Measurements from ENCODE around the gene MYL4.
A peak's percentile ranks its signal among the peaks of the same experiment; 100 is the strongest.
"Not testable (repeated sequence)": the region's sequence is repeated elsewhere in the genome, so short reads cannot be mapped to it uniquely, and the experiment has no call there.

The MYL4 gene

GRCh38 chr17:47219621-47220475 lies 10.7 kb downstream of the MYL4 start:
- no peak for DNase-seq (ENCODE audit: low read depth in 2 of 2, low spot score in 1 of 2)

- DNase-seq (ENCODE audit: low read depth in 2 of 2, low spot score in 1 of 2) = no peak
These were observed 11.4 kb downstream of the MYL4 start for GRCh38 chr17:47220531-47220999.

GRCh38 chr17:47221154-47221553 lies 12.0 kb downstream of the MYL4 start:
- no peak for DNase-seq (ENCODE audit: low read depth in 2 of 2, low spot score in 1 of 2)

GRCh38 chr17:47222047-47222446 lies 12.9 kb downstream of the MYL4 start:
- DNase-seq (ENCODE audit: low read depth in 2 of 2, low spot score in 1 of 2) = no peak

GRCh38 chr17:47223007-47223406 lies 13.9 kb downstream of the MYL4 start:
- no peak for DNase-seq (ENCODE audit: low read depth in 2 of 2, low spot score in 1 of 2)

GRCh38 chr17:47223460-47223859 lies 14.3 kb downstream of the MYL4 start:
- no peak for DNase-seq (ENCODE audit: low read depth in 2 of 2, low spot score in 1 of 2)

- DNase-seq (ENCODE audit: low read depth in 2 of 2, low spot score in 1 of 2) = not testable (repeated sequence)
These were observed 14.9 kb downstream of the MYL4 start for GRCh38 chr17:47224077-47224476.

- DNase-seq (ENCODE audit: low read depth in 2 of 2, low spot score in 1 of 2) = no peak
These were observed 15.8 kb downstream of the MYL4 start for GRCh38 chr17:47224966-47225365.

- no peak for DNase-seq (ENCODE audit: low read depth in 2 of 2, low spot score in 1 of 2)
These were observed 16.3 kb downstream of the MYL4 start for GRCh38 chr17:47225436-47225858.

- no peak for DNase-seq (ENCODE audit: low read depth in 2 of 2, low spot score in 1 of 2)
These were observed 17.0 kb downstream of the MYL4 start for GRCh38 chr17:47225911-47226688.

- DNase-seq (ENCODE audit: low read depth in 2 of 2, low spot score in 1 of 2) = no peak
These were observed 18.7 kb downstream of the MYL4 start for GRCh38 chr17:47227862-47228261.

- peak; percentile 48 to 56 for DNase-seq (ENCODE audit: low read depth in 2 of 2, low spot score in 1 of 2)
These were observed 20.6 kb downstream of the MYL4 start for GRCh38 chr17:47229535-47230443.

- no peak for DNase-seq (ENCODE audit: low read depth in 2 of 2, low spot score in 1 of 2)
These were observed 21.7 kb downstream of the MYL4 start for GRCh38 chr17:47230864-47231263.

- no peak for DNase-seq (ENCODE audit: low read depth in 2 of 2, low spot score in 1 of 2)
These were observed 22.2 kb downstream of the MYL4 start for GRCh38 chr17:47231334-47231733.

- DNase-seq (ENCODE audit: low read depth in 2 of 2, low spot score in 1 of 2) = no peak
These were observed 22.7 kb downstream of the MYL4 start for GRCh38 chr17:47231866-47232265.

GRCh38 chr17:47232465-47232864 lies 23.3 kb downstream of the MYL4 start:
- no peak for DNase-seq (ENCODE audit: low read depth in 2 of 2, low spot score in 1 of 2)

- no peak for DNase-seq (ENCODE audit: low read depth in 2 of 2, low spot score in 1 of 2)
These were observed 26.4 kb downstream of the MYL4 start for GRCh38 chr17:47235506-47235905.

GRCh38 chr17:47235923-47236322 lies 26.8 kb downstream of the MYL4 start:
- no peak for DNase-seq (ENCODE audit: low read depth in 2 of 2, low spot score in 1 of 2)

- no peak for DNase-seq (ENCODE audit: low read depth in 2 of 2, low spot score in 1 of 2)
These were observed 28.7 kb downstream of the MYL4 start for GRCh38 chr17:47237841-47238240.

- DNase-seq (ENCODE audit: low read depth in 2 of 2, low spot score in 1 of 2) = no peak
These were observed 29.3 kb downstream of the MYL4 start for GRCh38 chr17:47238321-47239010.

- no peak for DNase-seq (ENCODE audit: low read depth in 2 of 2, low spot score in 1 of 2)
These were observed 30.4 kb downstream of the MYL4 start for GRCh38 chr17:47239619-47239966.
